ENCODE results near the gene OR1B1. TPM values are rescaled to one million over a fixed set of nuclear protein-coding genes. Genes with fewer than 3 reads are reported as not detected.
A peak's percentile ranks its signal among the peaks of the same experiment; 100 is the strongest.
"Not testable (repeated sequence)": the region's sequence is repeated elsewhere in the genome, so short reads cannot be mapped to it uniquely, and the experiment has no call there.

The OR1B1 gene
- total RNA-seq, 1 donor from 2014 or later = not detected

DNA sequence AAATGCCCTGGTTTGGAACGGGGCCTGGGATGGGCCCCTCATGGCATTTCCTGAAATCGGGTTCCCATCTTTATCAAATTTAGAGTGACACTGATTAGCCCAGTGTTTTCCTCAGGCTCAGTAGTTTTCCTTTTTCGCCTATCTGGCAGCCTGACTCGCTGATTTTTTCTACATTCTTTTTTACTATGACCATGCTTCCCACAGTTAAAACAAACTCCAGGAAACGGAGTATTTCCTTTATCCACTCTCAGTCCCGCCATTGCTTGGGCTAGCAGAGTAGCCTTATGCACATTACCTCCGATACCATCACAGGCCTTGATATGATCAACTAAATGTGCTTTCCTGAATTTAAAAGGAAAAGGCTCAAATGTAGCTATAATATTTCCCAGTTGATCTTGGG, 37.4 kb downstream of the OR1B1 start:
- no peak overlapping the region for H3K4me3 ChIP-seq (ENCODE audit: low read depth, low read length)
- TF ChIP-seq, protein P1, sequence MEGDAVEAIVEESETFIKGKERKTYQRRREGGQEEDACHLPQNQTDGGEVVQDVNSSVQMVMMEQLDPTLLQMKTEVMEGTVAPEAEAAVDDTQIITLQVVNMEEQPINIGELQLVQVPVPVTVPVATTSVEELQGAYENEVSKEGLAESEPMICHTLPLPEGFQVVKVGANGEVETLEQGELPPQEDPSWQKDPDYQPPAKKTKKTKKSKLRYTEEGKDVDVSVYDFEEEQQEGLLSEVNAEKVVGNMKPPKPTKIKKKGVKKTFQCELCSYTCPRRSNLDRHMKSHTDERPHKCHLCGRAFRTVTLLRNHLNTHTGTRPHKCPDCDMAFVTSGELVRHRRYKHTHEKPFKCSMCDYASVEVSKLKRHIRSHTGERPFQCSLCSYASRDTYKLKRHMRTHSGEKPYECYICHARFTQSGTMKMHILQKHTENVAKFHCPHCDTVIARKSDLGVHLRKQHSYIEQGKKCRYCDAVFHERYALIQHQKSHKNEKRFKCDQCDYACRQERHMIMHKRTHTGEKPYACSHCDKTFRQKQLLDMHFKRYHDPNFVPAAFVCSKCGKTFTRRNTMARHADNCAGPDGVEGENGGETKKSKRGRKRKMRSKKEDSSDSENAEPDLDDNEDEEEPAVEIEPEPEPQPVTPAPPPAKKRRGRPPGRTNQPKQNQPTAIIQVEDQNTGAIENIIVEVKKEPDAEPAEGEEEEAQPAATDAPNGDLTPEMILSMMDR (conservative IDR thresholded peaks at IDR 0.05; ENCODE audit: low read depth, low read length) = no peak
- no peak for DNase-seq (ENCODE audit: low read depth)

DNA sequence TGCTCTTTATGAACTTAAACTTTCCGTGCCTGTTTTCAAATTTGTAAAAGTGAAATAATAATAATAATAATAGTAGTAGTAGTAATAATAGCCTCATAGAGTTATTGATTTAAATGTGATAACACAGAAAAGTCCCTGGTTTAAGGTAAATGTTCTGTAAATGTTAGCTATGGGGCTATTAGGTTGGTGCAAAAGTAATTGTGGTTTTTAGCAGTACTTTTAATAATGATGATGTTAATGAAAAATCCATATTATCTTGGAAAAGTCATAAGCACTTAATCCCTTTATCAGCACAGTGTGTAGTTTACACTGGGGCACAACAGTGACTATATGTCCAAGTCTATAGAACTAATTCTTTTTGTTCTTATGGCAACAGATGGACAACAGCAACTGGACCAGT, 43.1 kb downstream of the OR1B1 start, which contains the start of gene OR1Q1:
Gene OR1Q1, plus strand, starts transcription at position 377 of the 400 bp plus-strand sequence. Its CDS starts 0 bp downstream, at position 377.
- TF ChIP-seq, protein P1 (conservative IDR thresholded peaks at IDR 0.05; ENCODE audit: low read depth, low read length) = no peak
- DNase-seq (ENCODE audit: low read depth) = no peak
- H3K4me3 ChIP-seq (ENCODE audit: low read depth, low read length) = no peak within 1 kb of the TSS

DNA sequence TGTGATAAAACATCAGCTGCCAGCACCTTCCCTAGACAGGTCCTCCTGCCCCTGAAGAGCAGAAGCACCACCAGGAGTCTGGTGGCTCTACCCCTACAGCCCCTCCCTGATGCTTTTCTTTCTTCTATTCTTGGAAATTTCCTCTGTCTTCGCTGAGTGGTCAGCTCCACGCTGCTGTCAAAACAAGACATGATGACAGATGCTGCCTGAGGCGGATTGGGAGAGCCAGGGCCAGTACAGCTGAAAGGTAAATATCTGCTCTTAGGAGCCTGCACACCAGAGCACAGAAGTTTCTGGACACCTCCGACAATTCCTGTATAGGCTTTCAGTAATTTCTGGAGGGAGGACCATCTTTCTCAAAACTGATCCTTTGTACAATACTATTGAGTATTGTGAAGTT, 47.6 kb downstream of the OR1B1 start:
- H3K4me3 ChIP-seq (ENCODE audit: low read depth, low read length) = no peak overlapping the region
- DNase-seq (ENCODE audit: low read depth) = no peak
- TF ChIP-seq, protein P1 (conservative IDR thresholded peaks at IDR 0.05; ENCODE audit: low read depth, low read length) = no peak

DNA sequence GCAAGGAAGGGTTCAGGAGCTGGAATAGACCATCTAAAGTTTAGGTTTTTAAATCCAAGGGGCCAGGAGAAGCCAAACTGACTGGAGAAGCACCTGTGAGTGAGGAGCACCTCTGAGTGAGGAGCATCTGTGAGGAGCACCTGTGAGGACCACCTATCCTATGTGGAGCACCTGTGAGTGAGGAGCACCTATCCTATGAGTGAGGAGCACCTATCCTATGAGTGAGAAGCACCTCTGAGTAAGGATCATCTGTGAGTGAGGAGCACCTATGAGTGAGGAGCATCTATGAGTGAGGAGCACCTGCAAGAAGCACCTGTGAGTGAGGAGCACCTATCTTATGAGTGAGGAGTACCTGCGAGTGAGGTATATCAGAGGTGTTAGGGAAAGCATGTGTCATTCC, 50.8 kb downstream of the OR1B1 start:
- no peak for DNase-seq (ENCODE audit: low read depth)
- H3K4me3 ChIP-seq (ENCODE audit: low read depth, low read length) = no peak overlapping the region

DNA sequence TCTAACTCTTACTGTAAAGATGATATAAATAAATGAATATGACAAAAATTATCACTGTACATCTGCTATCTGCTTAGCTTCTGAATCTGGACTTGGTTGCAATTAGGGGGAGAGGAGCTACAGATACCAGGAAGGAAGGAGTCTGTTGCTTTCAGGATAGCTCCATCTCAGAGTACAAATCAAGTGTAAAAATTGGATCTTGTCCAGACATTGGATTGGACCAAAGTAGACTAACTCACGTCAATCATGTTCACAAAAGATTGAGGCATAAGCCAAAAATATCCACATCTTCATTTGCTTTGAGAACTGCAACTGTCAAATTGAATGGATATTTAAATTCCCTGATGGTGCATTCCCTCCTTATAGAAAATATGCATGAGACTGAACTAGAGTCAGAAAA, 51.7 kb downstream of the OR1B1 start:
- no peak overlapping the region for H3K4me3 ChIP-seq (ENCODE audit: low read depth, low read length)
- TF ChIP-seq, protein P1 (conservative IDR thresholded peaks at IDR 0.05; ENCODE audit: low read depth, low read length) = no peak
- DNase-seq (ENCODE audit: low read depth) = no peak

More for the DNA sequence above, 50.8 kb downstream of the OR1B1 start:
- TF ChIP-seq, protein P1 (conservative IDR thresholded peaks at IDR 0.05; ENCODE audit: low read depth, low read length) = no peak

DNA sequence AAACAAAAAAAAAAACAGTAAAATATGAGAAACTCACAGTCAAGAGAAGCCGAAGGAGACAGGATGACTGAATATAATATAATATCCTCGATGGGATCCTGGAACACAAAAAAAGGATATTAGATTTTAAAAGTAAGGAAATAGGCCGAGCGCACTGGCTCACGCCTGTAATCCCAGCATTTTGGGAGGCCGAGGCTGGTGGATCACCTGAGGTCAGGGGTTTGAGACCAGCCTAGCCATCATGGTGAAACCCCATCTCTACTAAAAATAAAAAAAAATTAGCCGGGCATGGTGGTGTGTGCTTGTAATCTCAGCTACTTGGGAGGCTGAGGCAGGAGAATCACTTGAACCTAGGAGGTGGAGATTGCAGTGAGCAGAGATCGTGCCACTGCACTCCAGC, 74.1 kb downstream of the OR1B1 start, which contains the start of gene OR1L8:
Gene OR1L8, minus strand, starts transcription at position 101 of the 400 bp plus-strand sequence. CDS start 14,907 bp downstream, outside the sequence.
- not testable (repeated sequence) for DNase-seq (ENCODE audit: low read depth); H3K4me3 ChIP-seq (ENCODE audit: low read depth, low read length)

DNA sequence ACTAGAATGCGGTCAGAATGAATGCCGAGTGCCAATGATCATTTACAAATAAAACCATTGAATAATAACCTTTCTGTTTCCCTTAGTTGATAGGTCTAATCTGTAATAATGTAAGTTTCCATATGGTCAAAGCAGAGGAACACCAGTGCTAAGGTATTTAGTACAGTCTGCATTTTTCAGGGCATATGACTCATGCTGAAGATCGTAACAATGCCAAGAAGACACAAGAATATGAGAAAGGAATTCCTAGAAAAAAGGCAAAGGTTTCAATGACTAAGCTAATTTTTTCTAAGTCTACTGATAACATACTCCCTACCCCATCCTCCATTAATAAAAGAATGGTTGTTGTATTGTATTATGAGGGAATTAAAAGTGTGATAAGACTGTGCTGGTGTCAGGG, 77.1 kb downstream of the OR1B1 start:
- peak; percentile 37 for DNase-seq (ENCODE audit: low read depth)
- no peak overlapping the region for H3K4me3 ChIP-seq (ENCODE audit: low read depth, low read length)
- TF ChIP-seq, protein P1 (conservative IDR thresholded peaks at IDR 0.05; ENCODE audit: low read depth, low read length) = no peak
